ENCODE data around the gene INPP5D. TPM values are rescaled to one million over a fixed set of nuclear protein-coding genes. Genes with fewer than 3 reads are reported as not detected.

Gene INPP5D
- total and polyA plus RNA-seq, 3 donors from 2014 or later = 5.7 to 12.7 (median 11.2) TPM

DNA sequence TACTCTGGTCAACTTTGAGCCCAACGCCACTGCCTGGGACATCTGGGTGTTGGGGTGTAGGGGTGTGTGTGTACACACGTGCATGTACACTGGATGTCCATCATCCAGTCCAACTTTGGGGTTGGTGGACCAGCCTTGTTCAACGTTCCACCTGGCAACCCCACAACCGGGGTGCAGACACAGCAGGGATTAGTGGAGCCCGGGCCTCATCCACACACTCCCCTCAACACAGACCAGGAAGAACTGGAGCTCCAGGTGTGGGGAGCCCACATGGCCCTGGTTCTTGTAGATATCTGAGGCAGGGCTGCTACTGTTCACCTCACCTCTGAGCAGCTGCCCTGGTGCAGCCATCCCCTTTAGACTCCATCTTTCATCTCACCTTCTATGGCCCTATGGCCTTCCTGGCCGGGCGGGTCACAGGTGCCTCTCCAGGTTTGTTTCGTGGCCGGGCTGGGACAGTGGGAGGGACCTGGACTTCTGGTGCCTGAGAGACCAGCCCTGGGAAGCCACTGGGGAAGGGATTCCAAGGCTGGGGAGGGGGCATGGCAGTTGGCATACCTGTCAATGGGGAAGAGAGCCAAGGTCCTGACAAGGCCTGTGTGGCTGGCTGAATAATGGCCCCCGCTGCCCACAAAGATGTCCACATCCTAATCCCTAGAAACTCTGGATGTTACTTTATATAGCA, 20.2 kb upstream of the INPP5D start:
- DNase-seq = no peak
- WGBS, 2 donors = 85% methylated on average over 7 to 10 of the region's 10 CpGs

GRCh38 chr2:233040571-233040970, 19.6 kb upstream of the INPP5D start:
- no peaks in the 10 kb centered on the region for H3K36me3 ChIP-seq (ENCODE audit: low read depth, missing control alignments)
- H3K4me3 ChIP-seq = no peak overlapping the region
- no peak overlapping the region for H3K27ac ChIP-seq
- intact Hi-C loops (cut with DNase I; ENCODE audit: low total_unique reads) = no loop called here
- H3K9me3 ChIP-seq = no peaks in the 10 kb centered on the region
- H3K27me3 ChIP-seq = no peaks in the 10 kb centered on the region
- DNase-seq = no peak
- 83 to 91% methylated on average over 4 of the region's 4 CpGs for WGBS, 2 donors
- no peaks in the 10 kb centered on the region for H3K4me1 ChIP-seq
- TF ChIP-seq POLR2A (IDR thresholded peaks at IDR 0.05) = no peak
- TF ChIP-seq CTCF (IDR thresholded peaks at IDR 0.05) = no peak

More for the DNA sequence above, 20.2 kb upstream of the INPP5D start:
- Histone ChIP-seq H3K9me3 (no peaks in the 10 kb centered on the region), H3K27ac (peak overlapping the region in 1 of 2 donors; percentile 59), H3K4me1 (no peaks in the 10 kb centered on the region), H3K27me3 (no peaks in the 10 kb centered on the region), H3K4me3 (no peak overlapping the region), H3K36me3 (ENCODE audit: low read depth, missing control alignments) (no peaks in the 10 kb centered on the region)
- TF ChIP-seq CTCF (IDR thresholded peaks at IDR 0.05) (no peak), POLR2A (IDR thresholded peaks at IDR 0.05) (no peak)
- intact Hi-C loops (cut with DNase I; ENCODE audit: low total_unique reads) = no loop called here

DNA sequence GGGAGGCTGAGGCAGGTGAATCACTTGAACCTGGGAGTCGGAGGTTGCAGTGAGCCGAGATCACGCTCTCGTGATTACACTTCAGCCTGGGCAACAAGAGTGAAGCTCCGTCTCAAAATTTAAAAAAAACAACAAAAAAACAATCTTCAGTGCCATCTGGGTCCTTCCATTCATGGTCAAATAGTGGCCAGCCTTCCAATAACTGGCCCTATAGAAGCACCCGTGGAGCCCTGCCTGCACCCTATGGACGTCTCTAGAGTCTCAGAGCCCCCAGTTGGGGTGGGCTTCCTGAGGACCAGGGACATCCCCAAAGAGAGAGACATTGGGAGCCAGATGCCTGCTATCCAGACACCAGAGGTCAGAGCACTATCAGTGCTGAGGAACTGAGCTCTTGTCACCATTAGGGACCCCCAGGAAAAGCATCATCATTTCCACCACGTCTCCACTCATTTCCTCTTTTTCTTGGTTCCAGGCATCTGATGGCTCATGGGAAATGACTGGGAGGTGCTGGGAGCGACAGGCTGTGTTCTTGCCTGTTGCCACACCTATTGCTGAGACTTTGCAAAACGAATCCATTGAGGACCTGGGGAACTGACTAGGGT, 18.3 kb upstream of the INPP5D start:
- WGBS, 2 donors = 79 to 89% methylated on average over 10 of the region's 10 CpGs
- DNase-seq = no peak

GRCh38 chr2:233042549-233042948, 17.6 kb upstream of the INPP5D start:
- H3K9me3 ChIP-seq = no peaks in the 10 kb centered on the region
- no peak overlapping the region for H3K4me3 ChIP-seq
- no peaks in the 10 kb centered on the region for H3K27me3 ChIP-seq
- 86 to 94% methylated on average over 9 of the region's 9 CpGs for WGBS, 2 donors
- DNase-seq = no peak
- no peaks in the 10 kb centered on the region for H3K36me3 ChIP-seq (ENCODE audit: low read depth, missing control alignments)
- H3K27ac ChIP-seq = no peak overlapping the region
- no peaks in the 10 kb centered on the region for H3K4me1 ChIP-seq
- no peak for TF ChIP-seq CTCF (IDR thresholded peaks at IDR 0.05)
- no peak for TF ChIP-seq POLR2A (IDR thresholded peaks at IDR 0.05)
- intact Hi-C loops (cut with DNase I; ENCODE audit: low total_unique reads) = no loop called here

More for the DNA sequence above, 18.3 kb upstream of the INPP5D start:
- Histone ChIP-seq H3K4me3 (no peak overlapping the region), H3K27me3 (no peaks in the 10 kb centered on the region), H3K9me3 (no peaks in the 10 kb centered on the region), H3K36me3 (ENCODE audit: low read depth, missing control alignments) (no peaks in the 10 kb centered on the region), H3K27ac (no peak overlapping the region), H3K4me1 (no peaks in the 10 kb centered on the region)
- intact Hi-C loops (cut with DNase I; ENCODE audit: low total_unique reads) = no loop called here
- TF ChIP-seq POLR2A (IDR thresholded peaks at IDR 0.05) (no peak), CTCF (IDR thresholded peaks at IDR 0.05) (no peak)

Measured in testis (tissue), 3 donors.